ENCODE measurements around the gene WFIKKN2.

The WFIKKN2 gene

GRCh38 chr17:50877838-50878237 is 42.5 kb downstream of the WFIKKN2 start:
- DNase-seq = no peak

- DNase-seq = no peak
Measured at GRCh38 chr17:50879086-50879485, 43.7 kb downstream of the WFIKKN2 start.

- no peak for DNase-seq
Measured at GRCh38 chr17:50881182-50881581, 45.8 kb downstream of the WFIKKN2 start.

- no peak for DNase-seq
Measured at GRCh38 chr17:50882851-50883250, 47.5 kb downstream of the WFIKKN2 start.

- DNase-seq = no peak
Measured at GRCh38 chr17:50883850-50884438, 48.6 kb downstream of the WFIKKN2 start.

- DNase-seq = no peak
Measured at GRCh38 chr17:50884439-50885311, 49.3 kb downstream of the WFIKKN2 start.

- no peak for DNase-seq
Measured at GRCh38 chr17:50887705-50888245, 52.4 kb downstream of the WFIKKN2 start.

GRCh38 chr17:50889528-50890118 is 54.2 kb downstream of the WFIKKN2 start:
- no peak for DNase-seq

- DNase-seq = no peak
Measured at GRCh38 chr17:50890675-50891516, 55.5 kb downstream of the WFIKKN2 start.

- no peak for DNase-seq
Measured at GRCh38 chr17:50891577-50891989, 56.2 kb downstream of the WFIKKN2 start.

Measured in NCI-H2227 treated with DMSO at 0.1 percent for 48 hours (cell line).